Stimulated activated CD4-positive, alpha-beta T cell treated with anti-CD3 and anti-CD28 coated beads, TNF-alpha, amount 100 ng/mL, for 1 hour (primary cell): ENCODE results near the gene ERN1.

Source experiments
- DNase-seq, 3 donors: peaks; one replicate each; pipeline ENCODE4 v3.0.0-alpha.2; 2020; ENCODE audit warnings: low read depth in 3 of 3, low spot score in 1 of 3

Gene ERN1

GRCh38 chr17:64063088-64063487 is 66.9 kb downstream of the ERN1 start:
- no peak for DNase-seq

GRCh38 chr17:64061178-64061898 is 68.6 kb downstream of the ERN1 start:
- no peak for DNase-seq

- DNase-seq: no peak
These were observed 69.6 kb downstream of the ERN1 start for GRCh38 chr17:64060331-64060730.

- DNase-seq: no peak
These were observed 70.2 kb downstream of the ERN1 start for GRCh38 chr17:64059756-64060155.

- no peak for DNase-seq
These were observed 71.3 kb downstream of the ERN1 start for GRCh38 chr17:64058621-64059020.

GRCh38 chr17:64057701-64058263 is 72.2 kb downstream of the ERN1 start:
- no peak for DNase-seq

GRCh38 chr17:64056269-64057005 is 73.5 kb downstream of the ERN1 start:
- DNase-seq: no peak

GRCh38 chr17:64055183-64056142 is 74.5 kb downstream of the ERN1 start:
- no peak for DNase-seq

- DNase-seq: no peak
These were observed 75.6 kb downstream of the ERN1 start for GRCh38 chr17:64054304-64054703.

GRCh38 chr17:64053101-64053500 is 76.8 kb downstream of the ERN1 start:
- DNase-seq: no peak

GRCh38 chr17:64051153-64051552 is 78.8 kb downstream of the ERN1 start:
- DNase-seq: no peak

- DNase-seq: no peak
These were observed 81.1 kb downstream of the ERN1 start for GRCh38 chr17:64048805-64049204.

- no peak for DNase-seq
These were observed 84.8 kb downstream of the ERN1 start for GRCh38 chr17:64045176-64045575.

- no peak for DNase-seq
These were observed 87.1 kb downstream of the ERN1 start for GRCh38 chr17:64042700-64043485.

GRCh38 chr17:64041912-64042311 is 88.0 kb downstream of the ERN1 start:
- DNase-seq: no peak

GRCh38 chr17:64040206-64040605 is 89.7 kb downstream of the ERN1 start:
- no peak for DNase-seq

GRCh38 chr17:64039106-64039400 is 90.9 kb downstream of the ERN1 start:
- DNase-seq: no peak

GRCh38 chr17:64038331-64039105 is 91.4 kb downstream of the ERN1 start:
- no peak for DNase-seq

- DNase-seq: no peak
These were observed 92.1 kb downstream of the ERN1 start for GRCh38 chr17:64037802-64038201.

- no peak for DNase-seq
These were observed 92.8 kb downstream of the ERN1 start for GRCh38 chr17:64037180-64037579.
